Umbilical cord (tissue), 2 donors: ENCODE measurements around the gene ADPRHL1. TPM values are rescaled to one million over a fixed set of nuclear protein-coding genes. Genes with fewer than 3 reads are reported as not detected.
"Not testable (repeated sequence)": the region's sequence is repeated elsewhere in the genome, so short reads cannot be mapped to it uniquely, and the experiment has no call there.

ENCODE experiments used
- DNase-seq: peaks from one replicate; pipeline ENCODE4 v3.0.0-alpha.2; 2015; ENCODE audit warnings: low spot score
- total RNA-seq: library from RNA; depleted of rRNA; stranded (reverse); fragments of >200 nt; gene quantifications from one replicate; pipeline ENCODE4 v1.2.3, GENCODE V29; 2014; ENCODE audit warnings: low replicate concordance; ENCODE audit not compliant: insufficient read depth

Gene ADPRHL1
- total RNA-seq, 1 donor from 2014 or later, result 1.7 TPM

GRCh38 chr13:113402471-113403254 is 50.6 kb downstream of the ADPRHL1 start:
- DNase-seq, result no peak

- DNase-seq, result no peak
These were observed 51.6 kb downstream of the ADPRHL1 start for GRCh38 chr13:113401452-113402415.

DNA sequence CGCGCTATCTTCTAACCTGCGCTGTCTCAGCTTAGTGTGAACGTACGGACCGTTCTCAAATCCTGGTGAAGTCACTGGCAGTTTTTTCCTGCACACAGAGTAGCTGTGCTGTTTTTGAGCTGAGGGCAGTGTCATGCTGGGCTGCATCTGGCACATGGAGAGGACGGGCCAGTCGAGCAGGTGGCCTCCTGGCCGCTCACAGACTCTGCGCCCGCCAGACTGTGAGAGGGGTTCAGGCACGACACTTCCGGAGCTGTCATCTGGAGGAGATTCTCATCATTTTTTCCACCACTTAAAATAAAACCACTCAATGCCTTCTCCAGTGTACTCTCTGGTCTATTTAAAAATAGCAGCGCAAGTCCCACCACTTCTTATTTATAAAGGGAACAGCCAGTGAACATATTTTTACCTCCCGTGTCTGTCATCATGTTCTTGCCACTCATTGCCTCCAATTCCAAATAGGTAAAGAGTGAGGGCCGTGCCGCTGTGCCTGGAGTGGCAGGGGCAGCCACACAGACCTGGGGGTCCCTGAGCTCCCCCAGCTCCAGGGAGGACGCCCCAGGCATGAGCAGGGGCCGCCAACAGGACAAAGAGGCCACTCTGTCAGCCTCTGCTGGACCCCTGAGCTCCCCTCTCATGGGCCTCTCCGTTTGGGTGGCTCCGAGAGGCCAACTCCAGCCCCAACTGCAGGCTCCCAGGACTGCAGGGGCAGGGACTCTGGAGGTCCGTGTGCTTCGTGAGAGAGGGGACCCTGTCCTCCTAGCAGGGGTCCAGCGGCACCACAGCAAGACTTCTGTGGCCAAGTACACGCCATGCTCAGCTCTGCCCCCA is 52.5 kb downstream of the ADPRHL1 start:
- DNase-seq, result no peak

DNA sequence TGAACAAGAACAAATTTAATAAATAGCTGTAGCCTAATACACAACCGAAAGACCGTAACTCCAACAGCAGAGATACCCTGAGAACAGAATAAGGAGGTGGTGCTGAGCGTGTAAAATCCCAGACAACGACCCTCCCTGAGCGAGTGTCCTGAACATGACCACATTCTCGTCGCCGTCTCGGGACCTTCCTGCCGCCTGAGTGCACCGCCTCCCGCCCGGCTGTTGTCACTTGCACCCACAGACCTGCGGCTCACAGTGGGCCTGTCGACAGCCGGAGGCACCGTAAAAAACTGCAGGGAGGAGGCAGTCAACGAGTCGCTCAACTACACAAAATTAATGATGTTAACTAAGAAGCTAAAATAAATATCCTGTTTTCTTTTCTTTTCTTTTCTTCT is 53.5 kb downstream of the ADPRHL1 start:
- no peak for DNase-seq

GRCh38 chr13:113398963-113399754 is 54.1 kb downstream of the ADPRHL1 start:
- DNase-seq, result no peak

DNA sequence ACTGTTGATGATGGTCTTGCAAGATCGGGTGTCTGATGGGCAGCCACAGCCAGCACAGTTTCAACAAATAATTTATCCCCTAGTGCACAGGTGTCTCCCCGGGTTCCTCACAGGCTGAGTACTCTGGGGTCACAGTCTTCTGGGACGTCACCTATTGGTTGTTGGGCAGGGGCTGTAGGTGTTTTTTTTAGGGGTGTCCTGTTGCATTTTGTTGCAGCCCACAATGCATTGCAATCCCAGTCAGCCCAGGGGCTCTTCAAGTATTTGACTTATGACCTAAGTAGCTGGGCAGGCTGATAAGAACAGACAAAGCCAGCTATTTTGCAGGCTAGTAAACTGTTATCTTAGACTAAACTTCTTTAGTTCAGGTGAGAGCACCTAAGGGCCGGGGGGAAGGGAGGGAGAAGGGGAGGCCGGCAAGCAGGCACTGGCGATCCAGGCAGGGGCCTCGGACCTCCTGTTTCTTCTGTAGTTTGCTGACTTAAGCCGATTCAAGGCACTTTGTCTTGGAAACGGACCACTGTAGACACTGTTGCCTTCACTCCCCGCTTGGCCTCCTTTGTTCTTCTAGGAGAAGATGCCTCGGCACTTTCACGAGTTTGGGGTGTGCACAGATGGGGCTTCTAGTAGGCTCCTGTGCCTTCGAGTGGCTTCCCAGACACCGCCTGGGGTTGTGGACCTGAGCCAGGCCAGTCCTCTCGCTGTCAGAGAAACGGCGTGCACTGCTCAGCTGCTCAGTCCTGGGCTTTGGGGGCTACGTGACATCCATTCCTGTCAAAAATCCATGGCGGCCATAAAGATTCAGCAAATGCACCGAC is 55.5 kb downstream of the ADPRHL1 start:
- no peak for DNase-seq

- no peak for DNase-seq
These were observed 59.0 kb downstream of the ADPRHL1 start for GRCh38 chr13:113394339-113394640.

DNA sequence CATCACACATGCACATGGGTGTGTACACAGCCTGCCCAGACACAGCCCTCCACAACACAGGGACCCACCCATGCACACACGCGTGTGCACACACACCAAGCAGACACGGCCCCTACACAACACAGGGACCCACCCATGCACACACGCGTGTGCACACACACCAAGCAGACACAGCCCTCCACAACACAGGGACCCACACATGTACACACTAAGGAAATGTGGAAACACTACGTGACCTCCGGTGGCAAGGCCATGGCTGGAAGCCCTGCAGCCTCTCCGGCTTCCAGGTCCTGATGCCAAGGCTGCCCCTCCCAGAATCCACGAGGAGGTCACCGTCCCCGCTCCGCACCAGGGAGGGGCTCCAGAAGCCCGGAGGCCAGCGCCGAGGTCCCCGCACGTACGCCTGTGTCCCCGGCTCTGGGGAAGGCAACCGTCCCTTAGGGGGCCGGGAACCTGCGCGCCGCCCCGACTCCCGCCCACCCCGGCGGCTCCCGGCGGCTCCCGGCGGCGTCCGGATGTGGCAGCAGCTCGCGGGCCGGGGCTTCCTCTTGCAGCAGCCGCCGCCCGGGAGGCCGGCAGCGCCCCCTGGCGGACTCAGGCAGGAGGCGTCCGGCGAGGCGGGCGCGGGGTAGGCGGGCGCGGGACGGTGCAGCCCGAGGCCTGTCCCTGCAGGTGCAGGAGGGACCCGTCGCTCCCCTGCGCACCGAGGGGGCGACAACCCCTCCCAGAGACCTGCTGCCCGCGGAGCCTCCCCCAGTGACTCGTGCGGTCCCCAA is 59.5 kb downstream of the ADPRHL1 start:
- DNase-seq, result peak; percentile 80

- no peak for DNase-seq
These were observed 60.1 kb downstream of the ADPRHL1 start for GRCh38 chr13:113393226-113393562.

GRCh38 chr13:113390874-113391497 is 62.3 kb downstream of the ADPRHL1 start:
- DNase-seq, result no peak

GRCh38 chr13:113389586-113389985 is 63.7 kb downstream of the ADPRHL1 start:
- DNase-seq, result not testable (repeated sequence)

DNA sequence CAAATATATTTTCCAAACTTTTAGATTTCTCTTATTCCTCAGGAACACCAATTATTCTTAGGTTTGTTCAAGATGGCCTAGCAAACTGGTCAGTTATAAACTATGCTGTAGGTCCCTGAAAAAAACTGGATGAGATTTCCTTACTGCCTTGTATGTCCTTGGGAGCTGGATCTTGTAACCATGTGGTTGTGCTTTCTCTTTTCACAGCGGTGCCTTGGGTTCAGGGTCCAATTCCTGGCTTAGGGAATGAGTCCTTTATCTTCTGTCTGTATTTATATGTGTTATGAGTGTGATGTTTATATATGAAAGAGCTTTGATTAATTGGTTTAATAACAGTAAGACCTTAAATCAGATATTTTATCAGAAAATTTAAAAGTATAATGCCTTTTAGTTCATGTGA is 65.9 kb downstream of the ADPRHL1 start:
- DNase-seq, result no peak

GRCh38 chr13:113383089-113383488 is 70.2 kb downstream of the ADPRHL1 start:
- DNase-seq, result no peak

GRCh38 chr13:113382542-113382941 is 70.7 kb downstream of the ADPRHL1 start:
- not testable (repeated sequence) for DNase-seq

DNA sequence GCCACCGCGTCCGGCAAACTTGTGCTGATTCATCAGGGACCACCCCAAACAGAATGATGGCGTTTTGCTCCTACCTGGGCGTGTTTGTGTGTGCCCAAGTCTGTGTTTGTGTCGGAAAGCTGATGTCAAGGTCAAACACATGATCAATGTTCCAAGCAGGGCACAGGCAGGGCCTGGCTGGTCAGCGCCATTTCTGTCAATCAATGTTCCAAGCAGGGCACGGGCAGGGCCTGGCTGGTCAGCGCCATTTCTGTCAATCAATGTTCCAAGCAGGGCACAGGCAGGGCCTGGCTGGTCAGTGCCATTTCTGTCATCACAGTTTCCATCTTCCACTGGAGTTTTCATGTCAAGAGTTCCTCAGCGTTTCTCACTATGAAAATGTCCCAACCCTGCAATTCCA is 74.5 kb downstream of the ADPRHL1 start:
- DNase-seq, result no peak

- no peak for DNase-seq
These were observed 78.6 kb downstream of the ADPRHL1 start for GRCh38 chr13:113374511-113375175.

GRCh38 chr13:113373811-113374485 is 79.3 kb downstream of the ADPRHL1 start:
- DNase-seq, result no peak

- DNase-seq, result not testable (repeated sequence)
These were observed 81.6 kb downstream of the ADPRHL1 start for GRCh38 chr13:113371701-113372100.
